ENCODE results near the gene SRP14.
A peak's percentile ranks its signal among the peaks of the same experiment; 100 is the strongest.

GRCh38 chr15:40029979-40030893 lies 8.7 kb downstream of the SRP14 start:
- peak in 3 of 6 experiments; percentile 27 to 50 (median 35) for TF ChIP-seq CTCF (IDR thresholded peaks at IDR 0.05)
- no peak for TF ChIP-seq POLR2A (IDR thresholded peaks at IDR 0.05)
